ENCODE results near the gene GRAMD1B. TPM values are rescaled to one million over a fixed set of nuclear protein-coding genes. Genes with fewer than 3 reads are reported as not detected.

GRAMD1B gene
- total RNA-seq, 1 experiment from 2014 or later = 12.7 TPM

DNA sequence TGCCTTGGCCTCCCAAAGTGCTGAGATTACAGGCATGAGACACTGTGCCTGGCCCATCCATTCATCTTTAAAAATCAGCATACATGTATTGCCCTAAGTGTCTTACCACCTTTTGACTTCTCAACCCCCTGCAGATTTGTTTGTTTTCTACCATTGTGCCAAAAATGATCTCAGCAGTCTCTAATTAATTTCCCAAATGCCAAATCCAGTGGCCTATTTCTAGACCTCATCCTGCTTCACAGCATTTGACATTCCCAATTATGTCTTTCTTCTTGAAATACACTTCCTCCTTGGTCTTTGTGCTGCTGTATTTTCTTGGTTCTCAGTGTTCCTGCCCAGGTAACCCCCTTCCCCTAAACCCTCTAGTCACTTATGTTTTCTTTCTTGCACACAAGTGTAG lies 46.0 kb upstream of the GRAMD1B start:
- no peaks in the 10 kb centered on the region for H4K20me1 ChIP-seq (ENCODE audit: insufficient read depth)
- RAD21 ChIA-PET (ENCODE audit: low non-redundant PET in 1 of 2, low total read pairs in 2 of 2, uncharacterized antibody in 2 of 2, unreplicated experiment in 2 of 2) = no interaction called here
- no peaks in the 10 kb centered on the region for H3K79me2 ChIP-seq (ENCODE audit: insufficient read depth, low read length)
- H3K9ac ChIP-seq (ENCODE audit: low read length) = no peak overlapping the region
- no peak overlapping the region for H2AFZ ChIP-seq (ENCODE audit: low read depth, low read length, poor library complexity, severe bottlenecking)
- H3K4me3 ChIP-seq (replicated peaks in 1 of 2; ENCODE audit: low read depth in 1 of 2, low read length in 2 of 2) = no peak overlapping the region
- no TSS peak for BruUV-seq (replicated peaks)
- intact Hi-C loops (cut with micrococcal nuclease) = no loop called here
- no peaks in the 10 kb centered on the region for H3K9me2 ChIP-seq (ENCODE audit: insufficient read depth)
- ATAC-seq = no peak
- H3K36me3 ChIP-seq (ENCODE audit: control insufficient read depth in 1 of 2, insufficient read depth in 2 of 2, low read length in 2 of 2) = no peaks in the 10 kb centered on the region
- H3K4me2 ChIP-seq (ENCODE audit: low read length) = no peak overlapping the region
- no peaks in the 10 kb centered on the region for H3K9me3 ChIP-seq (ENCODE audit: control insufficient read depth in 1 of 2, insufficient read depth in 1 of 2, low read depth in 1 of 2, low read length in 2 of 2)
- no peak overlapping the region for H3K27ac ChIP-seq (ENCODE audit: low read depth, low read length)
- no peaks in the 10 kb centered on the region for H3K4me1 ChIP-seq (ENCODE audit: control insufficient read depth in 1 of 2, insufficient read depth in 2 of 2, low read length in 2 of 2)
- 0 out of 2 replicates have a peak, but pooled peaks cover 5% of the 10 kb centered on the region for H3K27me3 ChIP-seq (ENCODE audit: insufficient read depth, low read length)
- POLR2A ChIA-PET = no interaction called here
- no peak for TF ChIP-seq SRF (IDR thresholded peaks at IDR 0.05; ENCODE audit: low read depth)
- TF ChIP-seq EZH2phosphoT487 (IDR thresholded peaks at IDR 0.05; ENCODE audit: borderline replicate concordance) = no peak
- no peak for TF ChIP-seq SP1 (IDR thresholded peaks at IDR 0.05; ENCODE audit: low read depth)
- TF ChIP-seq, protein P1, sequence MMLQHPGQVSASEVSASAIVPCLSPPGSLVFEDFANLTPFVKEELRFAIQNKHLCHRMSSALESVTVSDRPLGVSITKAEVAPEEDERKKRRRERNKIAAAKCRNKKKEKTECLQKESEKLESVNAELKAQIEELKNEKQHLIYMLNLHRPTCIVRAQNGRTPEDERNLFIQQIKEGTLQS (IDR thresholded peaks at IDR 0.05) = no peak
- TF ChIP-seq, protein P2, sequence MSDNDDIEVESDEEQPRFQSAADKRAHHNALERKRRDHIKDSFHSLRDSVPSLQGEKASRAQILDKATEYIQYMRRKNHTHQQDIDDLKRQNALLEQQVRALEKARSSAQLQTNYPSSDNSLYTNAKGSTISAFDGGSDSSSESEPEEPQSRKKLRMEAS (IDR thresholded peaks at IDR 0.05) = no peak
- TF ChIP-seq YY1 (IDR thresholded peaks at IDR 0.05; ENCODE audit: extremely low read depth, insufficient replicate concordance, low read depth, low read length) = no peak
- TF ChIP-seq POLR2AphosphoS5 (IDR thresholded peaks at IDR 0.05; ENCODE audit: low read depth, low read length) = no peak
- TF ChIP-seq JUND (IDR thresholded peaks at IDR 0.05) = no peak
- TF ChIP-seq ZFX (IDR thresholded peaks at IDR 0.05) = no peak
- TF ChIP-seq, protein P3, sequence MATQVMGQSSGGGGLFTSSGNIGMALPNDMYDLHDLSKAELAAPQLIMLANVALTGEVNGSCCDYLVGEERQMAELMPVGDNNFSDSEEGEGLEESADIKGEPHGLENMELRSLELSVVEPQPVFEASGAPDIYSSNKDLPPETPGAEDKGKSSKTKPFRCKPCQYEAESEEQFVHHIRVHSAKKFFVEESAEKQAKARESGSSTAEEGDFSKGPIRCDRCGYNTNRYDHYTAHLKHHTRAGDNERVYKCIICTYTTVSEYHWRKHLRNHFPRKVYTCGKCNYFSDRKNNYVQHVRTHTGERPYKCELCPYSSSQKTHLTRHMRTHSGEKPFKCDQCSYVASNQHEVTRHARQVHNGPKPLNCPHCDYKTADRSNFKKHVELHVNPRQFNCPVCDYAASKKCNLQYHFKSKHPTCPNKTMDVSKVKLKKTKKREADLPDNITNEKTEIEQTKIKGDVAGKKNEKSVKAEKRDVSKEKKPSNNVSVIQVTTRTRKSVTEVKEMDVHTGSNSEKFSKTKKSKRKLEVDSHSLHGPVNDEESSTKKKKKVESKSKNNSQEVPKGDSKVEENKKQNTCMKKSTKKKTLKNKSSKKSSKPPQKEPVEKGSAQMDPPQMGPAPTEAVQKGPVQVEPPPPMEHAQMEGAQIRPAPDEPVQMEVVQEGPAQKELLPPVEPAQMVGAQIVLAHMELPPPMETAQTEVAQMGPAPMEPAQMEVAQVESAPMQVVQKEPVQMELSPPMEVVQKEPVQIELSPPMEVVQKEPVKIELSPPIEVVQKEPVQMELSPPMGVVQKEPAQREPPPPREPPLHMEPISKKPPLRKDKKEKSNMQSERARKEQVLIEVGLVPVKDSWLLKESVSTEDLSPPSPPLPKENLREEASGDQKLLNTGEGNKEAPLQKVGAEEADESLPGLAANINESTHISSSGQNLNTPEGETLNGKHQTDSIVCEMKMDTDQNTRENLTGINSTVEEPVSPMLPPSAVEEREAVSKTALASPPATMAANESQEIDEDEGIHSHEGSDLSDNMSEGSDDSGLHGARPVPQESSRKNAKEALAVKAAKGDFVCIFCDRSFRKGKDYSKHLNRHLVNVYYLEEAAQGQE (IDR thresholded peaks at IDR 0.05; ENCODE audit: low read depth) = no peak
- TF ChIP-seq CBX3 (IDR thresholded peaks at IDR 0.05; ENCODE audit: low read depth) = no peak
- CTCF ChIA-PET = no interaction called here
- no peak for DNase-seq (ENCODE audit: low read depth, low spot score)
